Urinary bladder (tissue), 4 donors: ENCODE results near the gene TGFBR3. TPM values are rescaled to one million over a fixed set of nuclear protein-coding genes. Genes with fewer than 3 reads are reported as not detected.

ENCODE experiments used
- DNase-seq: peaks from one replicate; pipeline ENCODE4 v3.0.0-alpha.2; 2015; ENCODE audit errors: extremely low spot score
- H3K27ac ChIP-seq: one replicate; pipeline ENCODE4 v1.5.1; 2013; ENCODE audit warnings: low read depth, mild to moderate bottlenecking, moderate library complexity
- H3K36me3 ChIP-seq: one replicate; pipeline ENCODE4 v1.6.1; 2013; ENCODE audit warnings: mild to moderate bottlenecking, moderate library complexity; ENCODE audit not compliant: insufficient read depth
- H3K4me1 ChIP-seq: one replicate; pipeline ENCODE4 v1.6.1; 2013; ENCODE audit warnings: mild to moderate bottlenecking, moderate library complexity; ENCODE audit not compliant: insufficient read depth
- H3K4me3 ChIP-seq: one replicate; pipeline ENCODE4 v1.5.1; 2013; ENCODE audit warnings: low read depth, low read length
- WGBS: extraction: QIAGEN DNeasy Blood & Tissue Kit; methylation state at CpG from one replicate; pipeline ENCODE4 v1.1.7; 2013; 5-methylcytosine and 5-hydroxymethylcytosine counted together
- polyA plus RNA-seq: library from polyadenylated mRNA; stranded (reverse); fragments of 200-250 nt; gene quantifications from one replicate; pipeline ENCODE4 v1.2.3, GENCODE V29; 2013
- total RNA-seq: library from RNA; depleted of rRNA; stranded (reverse); fragments of >200 nt; gene quantifications from one replicate; pipeline ENCODE4 v1.2.3, GENCODE V29; 2014
- donor health status: healthy with polysubstance abuse.
- donor health status: healthy.

The TGFBR3 gene
- total and polyA plus RNA-seq, 2 donors: 94.8 to 131 TPM

GRCh38 chr1:91735266-91735845, 150.6 kb downstream of the TGFBR3 start:
- 72% methylated on average over 4 of the region's 4 CpGs for WGBS
- Histone ChIP-seq H3K4me1 (peaks cover 1% of the 10 kb centered on the region), H3K4me3 (no peak overlapping the region), H3K36me3 (no peaks in the 10 kb centered on the region), H3K27ac (no peak overlapping the region)
- DNase-seq: no peak

- H3K4me3 ChIP-seq: no peak overlapping the region
- peaks cover 1% of the 10 kb centered on the region for H3K4me1 ChIP-seq
- WGBS: 80% methylated on average over 8 of the region's 8 CpGs
- no peak for DNase-seq
- no peak overlapping the region for H3K27ac ChIP-seq
- no peaks in the 10 kb centered on the region for H3K36me3 ChIP-seq
Measured at GRCh38 chr1:91734761-91735160, 151.2 kb downstream of the TGFBR3 start.

GRCh38 chr1:91733108-91733710, 152.7 kb downstream of the TGFBR3 start:
- Histone ChIP-seq H3K27ac (no peak overlapping the region), H3K36me3 (no peaks in the 10 kb centered on the region), H3K4me1 (peaks cover 1% of the 10 kb centered on the region), H3K4me3 (no peak overlapping the region)
- DNase-seq: no peak
- 72% methylated on average over 8 of the region's 8 CpGs for WGBS

- no peaks in the 10 kb centered on the region for H3K4me1 ChIP-seq
- no peak for DNase-seq
- 61% methylated on average over 15 of the region's 15 CpGs for WGBS
- H3K27ac ChIP-seq: peak overlapping the region; percentile 60
- no peak overlapping the region for H3K4me3 ChIP-seq
- no peaks in the 10 kb centered on the region for H3K36me3 ChIP-seq
Measured at GRCh38 chr1:91732291-91733107, 153.5 kb downstream of the TGFBR3 start.

GRCh38 chr1:91731815-91732214, 154.1 kb downstream of the TGFBR3 start:
- Histone ChIP-seq H3K36me3 (peaks cover 4% of the 10 kb centered on the region), H3K4me1 (no peaks in the 10 kb centered on the region), H3K4me3 (no peak overlapping the region), H3K27ac (peak overlapping the region; percentile 60)
- 36% methylated on average over 4 of the region's 4 CpGs for WGBS
- DNase-seq: no peak

GRCh38 chr1:91730801-91731732, 154.9 kb downstream of the TGFBR3 start:
- no peaks in the 10 kb centered on the region for H3K4me1 ChIP-seq
- no peak for DNase-seq
- H3K36me3 ChIP-seq: peaks cover 4% of the 10 kb centered on the region
- peak overlapping the region; percentile 77 for H3K27ac ChIP-seq
- 57% methylated on average over 15 of the region's 15 CpGs for WGBS
- no peak overlapping the region for H3K4me3 ChIP-seq

- no peak overlapping the region for H3K4me3 ChIP-seq
- no peaks in the 10 kb centered on the region for H3K4me1 ChIP-seq
- H3K27ac ChIP-seq: no peak overlapping the region
- H3K36me3 ChIP-seq: peaks cover 4% of the 10 kb centered on the region
- 88% methylated on average over 11 of the region's 11 CpGs for WGBS
- no peak for DNase-seq
Measured at GRCh38 chr1:91729621-91730358, 156.2 kb downstream of the TGFBR3 start.

- 63% methylated on average over 2 of the region's 2 CpGs for WGBS
- no peak overlapping the region for H3K27ac ChIP-seq
- no peak overlapping the region for H3K4me3 ChIP-seq
- H3K36me3 ChIP-seq: peaks cover 4% of the 10 kb centered on the region
- H3K4me1 ChIP-seq: no peaks in the 10 kb centered on the region
- DNase-seq: no peak
Measured at GRCh38 chr1:91727763-91728162, 158.2 kb downstream of the TGFBR3 start.

GRCh38 chr1:91725989-91726721, 159.8 kb downstream of the TGFBR3 start:
- peaks cover 4% of the 10 kb centered on the region for H3K36me3 ChIP-seq
- H3K4me1 ChIP-seq: no peaks in the 10 kb centered on the region
- DNase-seq: no peak
- H3K4me3 ChIP-seq: no peak overlapping the region
- peak overlapping the region; percentile 85 for H3K27ac ChIP-seq
- WGBS: 17% methylated on average over 7 of the region's 7 CpGs

- peaks cover 4% of the 10 kb centered on the region for H3K36me3 ChIP-seq
- DNase-seq: no peak
- 23% methylated on average over 1 of the region's 1 CpG for WGBS
- H3K4me3 ChIP-seq: no peak overlapping the region
- no peaks in the 10 kb centered on the region for H3K4me1 ChIP-seq
- peak overlapping the region; percentile 94 for H3K27ac ChIP-seq
Measured at GRCh38 chr1:91725618-91725988, 160.3 kb downstream of the TGFBR3 start.

- H3K4me3 ChIP-seq: no peak overlapping the region
- peak overlapping the region; percentile 39 for H3K27ac ChIP-seq
- DNase-seq: no peak
- peaks cover 4% of the 10 kb centered on the region for H3K36me3 ChIP-seq
- H3K4me1 ChIP-seq: no peaks in the 10 kb centered on the region
- 99% methylated on average over 2 of the region's 2 CpGs for WGBS
Measured at GRCh38 chr1:91724644-91725043, 161.3 kb downstream of the TGFBR3 start.

GRCh38 chr1:91724231-91724630, 161.7 kb downstream of the TGFBR3 start:
- DNase-seq: no peak
- H3K4me1 ChIP-seq: no peaks in the 10 kb centered on the region
- H3K4me3 ChIP-seq: no peak overlapping the region
- 81% methylated on average over 1 of the region's 1 CpG for WGBS
- H3K36me3 ChIP-seq: peaks cover 4% of the 10 kb centered on the region
- H3K27ac ChIP-seq: no peak overlapping the region
